Fibroblast of lung (primary cell): ENCODE data around the gene MOB1A. TPM values are rescaled to one million over a fixed set of nuclear protein-coding genes. Genes with fewer than 3 reads are reported as not detected.

Source experiments
- DNase-seq, 2 donors: peaks; one replicate each; pipeline versions ENCODE4 v3.0.0 to v3.0.0-alpha.2; 2010; ENCODE audit warnings: low read depth in 2 of 2
- H2AFZ ChIP-seq: 2 replicates; pipeline ENCODE4 v1.5.1; 2012; ENCODE audit warnings: low read length, control low read depth, inconsistent platforms
- H3K27ac ChIP-seq: 2 replicates; pipeline ENCODE4 v1.5.1; 2011; ENCODE audit warnings: low read length, control low read depth; ENCODE audit not compliant: insufficient read depth
- H3K27me3 ChIP-seq: 2 replicates; pipeline ENCODE4 v1.5.1; 2011; ENCODE audit warnings: mild to moderate bottlenecking, low read length; ENCODE audit not compliant: control insufficient read depth, insufficient read depth
- H3K36me3 ChIP-seq: 2 replicates; pipeline ENCODE4 v1.5.1; 2011; ENCODE audit warnings: low read length; ENCODE audit not compliant: control insufficient read depth, insufficient read depth
- H3K4me1 ChIP-seq: 2 replicates; pipeline ENCODE4 v1.5.1; 2011; ENCODE audit warnings: low read length; ENCODE audit not compliant: control insufficient read depth, insufficient read depth; ENCODE audit errors: extremely low read depth
- H3K4me2 ChIP-seq: 2 replicates; pipeline ENCODE4 v1.5.1; 2011; ENCODE audit warnings: low read length, control low read depth; ENCODE audit not compliant: insufficient read depth; ENCODE audit errors: extremely low read depth
- H3K4me3 ChIP-seq, 4 experiments: fragments of 200-600 bp in 1 of 4; sonication (generic) in 1 of 4; replicated peaks in 1 of 4; 2 replicates each; pipeline ENCODE4 v1.5.1; 2011 to 2016; ENCODE audit warnings: low read length in 4 of 4, low read depth in 3 of 4, mild to moderate bottlenecking in 3 of 4, control low read depth in 2 of 4, inconsistent platforms in 1 of 4, mixed read lengths in 1 of 4; ENCODE audit not compliant: insufficient read depth in 1 of 4; ENCODE audit errors: control extremely low read depth in 1 of 4
- H3K79me2 ChIP-seq: 2 replicates; pipeline ENCODE4 v1.5.1; 2012; ENCODE audit warnings: mild to moderate bottlenecking, low read length, inconsistent platforms; ENCODE audit not compliant: control insufficient read depth, insufficient read depth
- H3K9ac ChIP-seq: 2 replicates; pipeline ENCODE4 v1.5.1; 2011; ENCODE audit warnings: mild to moderate bottlenecking, low read length, control low read depth; ENCODE audit not compliant: insufficient read depth
- H3K9me3 ChIP-seq: 2 replicates; pipeline ENCODE4 v1.5.1; 2012; ENCODE audit warnings: low read depth, low read length; ENCODE audit not compliant: control insufficient read depth, insufficient read depth
- H4K20me1 ChIP-seq: 2 replicates; pipeline ENCODE4 v1.5.1; 2011; ENCODE audit warnings: low read length; ENCODE audit not compliant: control insufficient read depth, insufficient read depth; ENCODE audit errors: extremely low read depth
- EZH2 ChIP-seq: IDR thresholded peaks from 2 replicates; pipeline ENCODE4 v1.5.1; 2012; ENCODE audit warnings: low read length, control low read depth, mild to moderate bottlenecking; ENCODE audit errors: missing control alignments
- polyA plus RNA-seq, 2 donors: library from polyadenylated mRNA; depleted of rRNA in 1 of 2; stranded (reverse) in 1 of 2; unstranded in 1 of 2; fragments of >200 nt; gene quantifications; 2 replicates each; pipeline ENCODE4 v1.2.1, GENCODE V29; 2011 to 2012; ENCODE audit warnings: missing spikeins in 1 of 2
- total RNA-seq: library from RNA; depleted of rRNA; stranded (reverse); fragments of >200 nt; gene quantifications from 2 replicates; pipeline ENCODE4 v1.2.1, GENCODE V29; 2014
- TF ChIP-seq, protein P1 (sequence below), 2 donors: IDR thresholded peaks in 1 of 2; conservative IDR thresholded peaks in 1 of 2; 1 replicate in 1 of 2; 2 replicates in 1 of 2; pipeline ENCODE4 v1.5.1; 2011 to 2012; ENCODE audit warnings: low read length in 2 of 2, control low read depth in 1 of 2, inconsistent platforms in 1 of 2, low read depth in 1 of 2, mild to moderate bottlenecking in 1 of 2

MOB1A gene
- total and polyA plus RNA-seq, 2 donors (not counting 1 experiment from before 2014, with no cell fraction given) = 80.3 to 87.4 TPM

DNA sequence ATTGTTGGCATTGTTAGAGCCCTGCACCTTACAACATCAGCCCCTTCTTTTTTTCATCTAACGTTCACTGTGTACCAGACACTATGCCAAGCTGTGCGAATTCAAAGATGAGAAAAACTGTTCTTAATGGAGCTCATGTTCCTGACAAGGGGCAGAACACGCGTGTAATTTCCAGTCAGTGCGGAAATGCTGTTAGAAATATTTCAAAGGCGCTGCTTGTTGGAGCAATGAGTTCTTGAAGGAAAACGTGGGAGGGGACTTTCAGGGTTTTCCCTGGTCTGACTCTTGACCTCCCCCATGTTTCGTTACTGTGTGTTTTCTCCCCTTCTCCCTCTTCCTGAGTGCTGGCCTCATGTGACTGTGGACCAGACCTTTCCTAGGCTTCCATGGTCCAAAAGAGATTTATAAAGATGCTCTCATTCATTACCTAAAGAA lies 21.2 kb upstream of the MOB1A start:
- Histone ChIP-seq H2AFZ (no peak overlapping the region), H3K4me3 (peak overlapping the region; percentile 79 to 98 (median 86)), H3K27me3 (no peaks in the 10 kb centered on the region), H4K20me1 (no peaks in the 10 kb centered on the region), H3K36me3 (no peaks in the 10 kb centered on the region), H3K4me1 (peaks cover 7% of the 10 kb centered on the region), H3K4me2 (peak overlapping the region; percentile 96), H3K9ac (peak overlapping the region; percentile 5), H3K27ac (peak overlapping the region; percentile 96), H3K9me3 (no peaks in the 10 kb centered on the region), H3K79me2 (peaks cover 41% of the 10 kb centered on the region)
- DNase-seq = peak in 1 of 2 donors; percentile 29
- TF ChIP-seq, protein P1, sequence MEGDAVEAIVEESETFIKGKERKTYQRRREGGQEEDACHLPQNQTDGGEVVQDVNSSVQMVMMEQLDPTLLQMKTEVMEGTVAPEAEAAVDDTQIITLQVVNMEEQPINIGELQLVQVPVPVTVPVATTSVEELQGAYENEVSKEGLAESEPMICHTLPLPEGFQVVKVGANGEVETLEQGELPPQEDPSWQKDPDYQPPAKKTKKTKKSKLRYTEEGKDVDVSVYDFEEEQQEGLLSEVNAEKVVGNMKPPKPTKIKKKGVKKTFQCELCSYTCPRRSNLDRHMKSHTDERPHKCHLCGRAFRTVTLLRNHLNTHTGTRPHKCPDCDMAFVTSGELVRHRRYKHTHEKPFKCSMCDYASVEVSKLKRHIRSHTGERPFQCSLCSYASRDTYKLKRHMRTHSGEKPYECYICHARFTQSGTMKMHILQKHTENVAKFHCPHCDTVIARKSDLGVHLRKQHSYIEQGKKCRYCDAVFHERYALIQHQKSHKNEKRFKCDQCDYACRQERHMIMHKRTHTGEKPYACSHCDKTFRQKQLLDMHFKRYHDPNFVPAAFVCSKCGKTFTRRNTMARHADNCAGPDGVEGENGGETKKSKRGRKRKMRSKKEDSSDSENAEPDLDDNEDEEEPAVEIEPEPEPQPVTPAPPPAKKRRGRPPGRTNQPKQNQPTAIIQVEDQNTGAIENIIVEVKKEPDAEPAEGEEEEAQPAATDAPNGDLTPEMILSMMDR (conservative IDR thresholded peaks at IDR 0.05 in 1 of 2, IDR thresholded peaks at IDR 0.05 in 1 of 2; ENCODE audit: low read depth in 1 of 2, low read length in 2 of 2) = no peak
- TF ChIP-seq EZH2 = no peak

DNA sequence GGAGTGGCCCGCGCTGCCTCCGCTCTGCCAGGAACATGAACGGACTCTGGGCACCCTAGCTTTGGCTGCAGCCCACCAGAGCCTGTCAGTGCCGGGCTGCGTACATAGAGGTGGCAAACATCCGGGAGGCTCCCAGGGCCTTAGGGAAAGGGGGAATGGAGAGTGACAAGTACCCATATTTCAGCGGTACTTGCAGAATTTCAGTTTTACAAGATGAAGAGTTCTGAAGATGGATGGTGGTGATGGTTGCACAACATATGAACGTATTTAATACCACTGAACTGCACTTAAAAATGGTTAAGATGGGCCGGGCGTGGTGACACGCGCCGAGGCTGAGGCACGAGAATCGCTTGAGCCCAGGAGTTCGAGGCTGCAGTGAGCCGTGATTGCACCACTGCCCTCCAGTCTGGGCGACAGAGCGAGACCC lies 20.6 kb upstream of the MOB1A start:
- Histone ChIP-seq H3K27ac (peak overlapping the region; percentile 96), H2AFZ (peak overlapping the region; percentile 75), H3K36me3 (no peaks in the 10 kb centered on the region), H3K4me1 (peaks cover 7% of the 10 kb centered on the region), H3K9me3 (no peaks in the 10 kb centered on the region), H4K20me1 (no peaks in the 10 kb centered on the region), H3K27me3 (no peaks in the 10 kb centered on the region), H3K4me3 (peak overlapping the region; percentile 79 to 98 (median 86)), H3K9ac (peak overlapping the region; percentile 97), H3K4me2 (peak overlapping the region; percentile 90), H3K79me2 (peaks cover 38% of the 10 kb centered on the region)
- peak in 1 of 2 donors; percentile 82 for DNase-seq
- TF ChIP-seq EZH2 = no peak
- TF ChIP-seq, protein P1 (conservative IDR thresholded peaks at IDR 0.05 in 1 of 2, IDR thresholded peaks at IDR 0.05 in 1 of 2; ENCODE audit: low read depth in 1 of 2, low read length in 2 of 2) = no peak

DNA sequence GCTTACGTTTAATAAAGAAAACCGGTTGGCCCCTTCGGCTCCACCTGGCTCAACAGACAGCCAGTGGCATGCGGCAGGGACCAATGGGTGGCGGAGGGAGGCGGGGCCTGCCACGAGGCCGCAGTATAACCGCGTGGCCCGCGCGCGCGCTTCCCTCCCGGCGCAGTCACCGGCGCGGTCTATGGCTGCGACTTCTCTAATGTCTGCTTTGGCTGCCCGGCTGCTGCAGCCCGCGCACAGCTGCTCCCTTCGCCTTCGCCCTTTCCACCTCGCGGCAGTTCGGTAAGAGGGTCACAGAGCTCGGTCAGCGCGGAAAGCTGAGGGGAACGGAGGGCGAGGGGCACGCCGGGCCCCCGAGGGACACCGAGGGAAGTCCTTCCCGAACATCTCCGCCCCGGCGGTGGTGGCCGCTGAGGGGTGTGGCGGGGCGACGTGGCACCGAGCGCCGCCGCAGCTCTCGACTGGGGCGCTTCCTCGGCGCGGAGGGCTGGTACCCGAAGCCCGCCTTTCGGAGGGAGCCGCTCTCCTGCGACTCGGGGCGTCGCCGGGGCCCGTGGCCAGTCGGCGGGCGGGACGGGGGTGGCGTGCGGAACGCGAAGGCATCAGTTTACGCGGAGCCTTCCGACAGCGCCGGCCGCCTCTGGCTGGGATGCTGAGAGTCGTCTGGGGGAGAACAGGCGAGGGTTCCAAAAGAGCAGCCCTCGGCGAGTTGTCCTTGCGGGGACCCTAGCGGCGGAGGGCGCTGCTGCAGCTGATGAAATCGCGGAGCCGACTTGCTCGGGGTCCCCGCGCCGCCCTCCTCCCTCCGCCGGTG lies 20.0 kb upstream of the MOB1A start, which contains the start of gene MTHFD2:
MTHFD2 (plus strand) TSS at position 155 of the 814 bp plus-strand sequence; CDS start at position 182, 27 bp downstream.
- Histone ChIP-seq H3K4me1 (peaks cover 7% of the 10 kb centered on the region), H3K27ac (peak within 1 kb of the TSS; percentile 96), H3K9me3 (no peaks in the 10 kb centered on the region), H3K27me3 (no peaks in the 10 kb centered on the region), H3K36me3 (no peaks in the 10 kb centered on the region), H3K4me3 (peak within 1 kb of the TSS; percentile 79 to 98 (median 86)), H3K9ac (peak within 1 kb of the TSS; percentile 97), H2AFZ (peak within 1 kb of the TSS; percentile 75), H3K79me2 (peaks cover 34% of the 10 kb centered on the region), H3K4me2 (peak within 1 kb of the TSS; percentile 90), H4K20me1 (no peaks in the 10 kb centered on the region)
- TF ChIP-seq EZH2 = no peak
- TF ChIP-seq, protein P1 (conservative IDR thresholded peaks at IDR 0.05 in 1 of 2, IDR thresholded peaks at IDR 0.05 in 1 of 2; ENCODE audit: low read depth in 1 of 2, low read length in 2 of 2) = peak; percentile 63 to 71
- peak; percentile 98 for DNase-seq
